Large intestine (tissue), 3 donors: ENCODE data around the gene SIN3B. TPM values are rescaled to one million over a fixed set of nuclear protein-coding genes. Genes with fewer than 3 reads are reported as not detected.

Source experiments
- DNase-seq, 2 donors: peaks; one replicate each; pipeline versions ENCODE4 v3.0.0 to v3.0.0-alpha.2; 2013
- H3K27ac ChIP-seq: one replicate; pipeline ENCODE4 v1.5.1; 2013; ENCODE audit warnings: low read length
- H3K27me3 ChIP-seq: 2 replicates; pipeline ENCODE4 v1.6.1; 2013; ENCODE audit warnings: low read length; ENCODE audit not compliant: control insufficient read depth, insufficient read depth
- H3K36me3 ChIP-seq: 2 replicates; pipeline ENCODE4 v1.6.1; 2013; ENCODE audit warnings: low read length; ENCODE audit not compliant: control insufficient read depth, insufficient read depth
- H3K4me1 ChIP-seq: one replicate; pipeline ENCODE4 v1.6.1; 2013; ENCODE audit warnings: low read length; ENCODE audit not compliant: control insufficient read depth, insufficient read depth
- H3K4me3 ChIP-seq: one replicate; pipeline ENCODE4 v1.5.1; 2013; ENCODE audit warnings: low read length
- H3K9me3 ChIP-seq: one replicate; pipeline ENCODE4 v1.6.1; 2013; ENCODE audit warnings: mild to moderate bottlenecking, low read depth, low read length, moderate library complexity; ENCODE audit not compliant: control insufficient read depth
- WGBS: methylation state at CpG from one replicate; pipeline ENCODE4 v1.1.5; 2013; ENCODE audit warnings: low lambda C conversion rate; ENCODE audit not compliant: insufficient coverage; 5-methylcytosine and 5-hydroxymethylcytosine counted together
- polyA plus RNA-seq: library from polyadenylated mRNA; unstranded; fragments of 120-200 nt; gene quantifications from one replicate; pipeline ENCODE4 v1.2.1, GENCODE V29; 2013

SIN3B gene
- polyA plus RNA-seq, 1 donor = 46.2 TPM

GRCh38 chr19:16903347-16903746 is 74.1 kb downstream of the SIN3B start:
- H3K9me3 ChIP-seq = no peaks in the 10 kb centered on the region
- no CpG with 5 or more reads among the region's 7 CpGs for WGBS
- H3K4me1 ChIP-seq = no peaks in the 10 kb centered on the region
- H3K27me3 ChIP-seq = no peaks in the 10 kb centered on the region
- no peak for DNase-seq
- H3K4me3 ChIP-seq = no peak overlapping the region
- H3K36me3 ChIP-seq = no peaks in the 10 kb centered on the region
- H3K27ac ChIP-seq = no peak overlapping the region

- no CpG with 5 or more reads among the region's 5 CpGs for WGBS
- no peaks in the 10 kb centered on the region for H3K36me3 ChIP-seq
- H3K4me3 ChIP-seq = no peak overlapping the region
- H3K27ac ChIP-seq = no peak overlapping the region
- no peaks in the 10 kb centered on the region for H3K9me3 ChIP-seq
- no peak for DNase-seq
- no peaks in the 10 kb centered on the region for H3K27me3 ChIP-seq
- no peaks in the 10 kb centered on the region for H3K4me1 ChIP-seq
Measured at GRCh38 chr19:16904599-16904998, 75.4 kb downstream of the SIN3B start.

GRCh38 chr19:16908759-16909158 is 79.6 kb downstream of the SIN3B start:
- Histone ChIP-seq H3K4me1 (no peaks in the 10 kb centered on the region), H3K4me3 (no peak overlapping the region), H3K9me3 (no peaks in the 10 kb centered on the region), H3K27me3 (no peaks in the 10 kb centered on the region), H3K36me3 (no peaks in the 10 kb centered on the region), H3K27ac (no peak overlapping the region)
- WGBS = no CpG with 5 or more reads among the region's 12 CpGs
- DNase-seq = no peak

- 100% methylated on average over 1 of the region's 7 CpGs for WGBS
- no peaks in the 10 kb centered on the region for H3K27me3 ChIP-seq
- peaks cover 8% of the 10 kb centered on the region for H3K9me3 ChIP-seq
- no peaks in the 10 kb centered on the region for H3K36me3 ChIP-seq
- H3K4me1 ChIP-seq = no peaks in the 10 kb centered on the region
- DNase-seq = no peak
- H3K27ac ChIP-seq = no peak overlapping the region
- no peak overlapping the region for H3K4me3 ChIP-seq
Measured at GRCh38 chr19:16911046-16911445, 81.8 kb downstream of the SIN3B start.

GRCh38 chr19:16912780-16913179 is 83.6 kb downstream of the SIN3B start:
- WGBS = 100% methylated on average over 1 of the region's 4 CpGs
- no peaks in the 10 kb centered on the region for H3K27me3 ChIP-seq
- no peak overlapping the region for H3K4me3 ChIP-seq
- H3K27ac ChIP-seq = no peak overlapping the region
- peaks cover 8% of the 10 kb centered on the region for H3K9me3 ChIP-seq
- no peak for DNase-seq
- no peaks in the 10 kb centered on the region for H3K36me3 ChIP-seq
- no peaks in the 10 kb centered on the region for H3K4me1 ChIP-seq

- H3K27ac ChIP-seq = no peak overlapping the region
Measured at GRCh38 chr19:16914421-16914820, 85.2 kb downstream of the SIN3B start.

GRCh38 chr19:16915135-16915534 is 85.9 kb downstream of the SIN3B start:
- WGBS = 80% methylated on average over 1 of the region's 3 CpGs
- H3K36me3 ChIP-seq = no peaks in the 10 kb centered on the region
- no peak for DNase-seq
- H3K4me1 ChIP-seq = no peaks in the 10 kb centered on the region
- H3K27ac ChIP-seq = no peak overlapping the region
- no peaks in the 10 kb centered on the region for H3K27me3 ChIP-seq
- peaks cover 8% of the 10 kb centered on the region for H3K9me3 ChIP-seq
- H3K4me3 ChIP-seq = no peak overlapping the region

More at GRCh38 chr19:16914421-16914820, 85.2 kb downstream of the SIN3B start:
- Histone ChIP-seq H3K4me3 (no peak overlapping the region), H3K27me3 (no peaks in the 10 kb centered on the region), H3K36me3 (no peaks in the 10 kb centered on the region), H3K9me3 (peaks cover 8% of the 10 kb centered on the region), H3K4me1 (no peaks in the 10 kb centered on the region)
- no CpG with 5 or more reads among the region's 11 CpGs for WGBS
- no peak for DNase-seq

- H3K27me3 ChIP-seq = no peaks in the 10 kb centered on the region
- no peak overlapping the region for H3K27ac ChIP-seq
- 67% methylated on average over 2 of the region's 3 CpGs for WGBS
- H3K9me3 ChIP-seq = peaks cover 8% of the 10 kb centered on the region
- DNase-seq = no peak
- H3K4me3 ChIP-seq = no peak overlapping the region
- no peaks in the 10 kb centered on the region for H3K4me1 ChIP-seq
- no peaks in the 10 kb centered on the region for H3K36me3 ChIP-seq
Measured at GRCh38 chr19:16915734-16916133, 86.5 kb downstream of the SIN3B start.

GRCh38 chr19:16917401-16917800 is 88.2 kb downstream of the SIN3B start:
- Histone ChIP-seq H3K27me3 (no peaks in the 10 kb centered on the region), H3K4me1 (no peaks in the 10 kb centered on the region), H3K4me3 (no peak overlapping the region), H3K9me3 (peaks cover 8% of the 10 kb centered on the region), H3K27ac (no peak overlapping the region), H3K36me3 (no peaks in the 10 kb centered on the region)
- 100% methylated on average over 1 of the region's 7 CpGs for WGBS
- no peak for DNase-seq

- Histone ChIP-seq H3K9me3 (peaks cover 6% of the 10 kb centered on the region), H3K4me3 (no peak overlapping the region), H3K27me3 (no peaks in the 10 kb centered on the region), H3K4me1 (no peaks in the 10 kb centered on the region), H3K27ac (no peak overlapping the region), H3K36me3 (no peaks in the 10 kb centered on the region)
- no CpG with 5 or more reads among the region's 4 CpGs for WGBS
- DNase-seq = no peak
Measured at GRCh38 chr19:16919496-16919895, 90.3 kb downstream of the SIN3B start.

- Histone ChIP-seq H3K4me3 (no peak overlapping the region), H3K27ac (no peak overlapping the region), H3K36me3 (no peaks in the 10 kb centered on the region), H3K9me3 (no peaks in the 10 kb centered on the region), H3K4me1 (no peaks in the 10 kb centered on the region), H3K27me3 (no peaks in the 10 kb centered on the region)
- no peak for DNase-seq
- no CpG with 5 or more reads among the region's 12 CpGs for WGBS
Measured at GRCh38 chr19:16920816-16921529, 91.8 kb downstream of the SIN3B start.
